Prostate gland (tissue), 2 donors: ENCODE measurements around the gene TBL1X.

ENCODE experiments used
- CTCF ChIP-seq, 4 experiments: fragments of 200-600 bp in 2 of 4; fragments of 450-650 bp in 2 of 4; sonication (generic) in 2 of 4; IDR thresholded peaks; 1 replicate in 3 of 4; 2 replicates in 1 of 4; pipeline ENCODE4 v1.5.1; 2016 to 2019; ENCODE audit warnings: antibody characterized with exemption in 4 of 4, mild to moderate bottlenecking in 2 of 4, moderate library complexity in 2 of 4
- POLR2A ChIP-seq: fragments of 450-650 bp; IDR thresholded peaks from one replicate; pipeline ENCODE4 v1.6.1; 2016; ENCODE audit warnings: antibody characterized with exemption, mild to moderate bottlenecking

- TF ChIP-seq CTCF (IDR thresholded peaks at IDR 0.05) (no peak), POLR2A (no peak)
Observed at GRCh38 chrX:9555354-9555753, 90.5 kb downstream of the TBL1X start.
